ENCODE results near the gene LRBA.
"Not testable (repeated sequence)": the region's sequence is repeated elsewhere in the genome, so short reads cannot be mapped to it uniquely, and the experiment has no call there.

LRBA gene

DNA sequence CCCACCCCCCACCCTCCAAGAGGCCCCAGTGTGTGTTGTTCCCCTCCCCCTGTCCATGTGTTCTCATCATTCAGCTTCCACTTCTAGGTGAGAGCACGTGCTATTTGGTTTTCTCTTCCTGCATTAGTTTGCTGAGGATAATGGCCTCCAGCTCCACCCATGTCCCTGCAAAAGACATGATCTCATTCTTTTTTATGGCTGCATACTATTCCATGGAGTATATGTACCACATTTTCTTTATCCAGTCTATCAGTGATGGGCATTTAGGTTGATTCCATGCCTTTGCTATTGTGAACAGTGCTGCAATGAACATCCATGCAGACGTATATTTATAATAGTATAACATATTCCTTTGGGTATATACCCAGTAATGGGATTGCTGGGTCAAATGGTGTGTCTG lies 628.7 kb downstream of the LRBA start:
- not testable (repeated sequence) for DNase-seq

- DNase-seq: no peak
These were observed 629.5 kb downstream of the LRBA start for GRCh38 chr4:150385606-150386005.

DNA sequence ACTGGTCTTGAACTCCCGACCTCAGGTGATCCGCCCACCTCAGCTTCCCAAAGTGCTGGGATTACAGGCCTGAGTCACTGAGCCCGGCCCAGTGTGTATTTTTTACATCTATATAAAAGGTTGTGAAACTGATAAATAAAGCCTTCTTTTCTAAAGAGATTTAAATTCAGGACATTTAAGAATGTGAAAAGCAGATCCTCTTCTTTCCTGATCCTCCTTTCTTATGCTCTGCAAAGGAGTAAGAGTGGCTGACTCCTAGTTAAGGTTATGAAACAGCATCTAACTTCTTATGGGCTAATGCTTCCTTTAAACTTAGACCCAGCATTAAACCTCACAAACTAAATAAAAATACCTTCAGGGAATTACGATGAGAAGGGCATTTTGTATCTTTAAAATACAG lies 630.8 kb downstream of the LRBA start:
- no peak for DNase-seq

DNA sequence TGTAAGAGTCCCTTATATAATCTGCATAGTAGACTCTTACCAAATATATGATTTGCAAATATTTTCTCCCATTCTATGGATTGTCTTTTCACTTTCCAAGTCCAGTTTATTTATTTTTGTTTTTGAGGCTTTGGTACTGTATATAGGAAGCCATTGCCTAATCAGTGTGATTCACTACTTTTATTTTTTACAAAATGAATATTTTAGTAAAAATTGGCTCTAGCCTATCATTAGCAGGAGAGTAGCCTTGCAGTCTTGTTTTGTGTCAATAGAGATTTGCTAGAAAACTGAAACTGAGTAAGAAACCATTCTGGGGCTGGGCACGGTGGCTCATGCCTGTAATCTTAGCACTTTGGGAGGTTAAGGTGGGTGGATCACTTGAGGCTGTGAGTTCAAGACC lies 633.1 kb downstream of the LRBA start:
- DNase-seq: no peak

DNA sequence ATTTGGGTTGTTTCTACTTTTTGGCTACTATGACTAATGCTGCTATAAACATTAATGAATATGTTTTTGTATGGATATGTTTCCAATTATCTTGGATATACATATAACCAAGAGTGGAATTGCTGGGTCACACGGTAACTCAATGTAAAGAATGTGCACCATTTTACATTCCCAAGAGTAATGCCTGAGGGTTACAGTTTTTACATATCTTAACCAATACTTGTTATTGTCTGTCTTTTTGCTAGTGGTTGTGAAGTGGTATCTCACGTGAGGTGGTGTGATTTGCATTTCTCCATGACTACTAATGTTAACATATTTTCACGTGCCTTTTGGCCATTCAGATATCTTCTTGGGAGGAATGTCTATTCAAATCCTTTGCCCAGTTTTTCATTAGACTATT lies 633.5 kb downstream of the LRBA start:
- no peak for DNase-seq

- DNase-seq: no peak
These were observed 634.0 kb downstream of the LRBA start for GRCh38 chr4:150381036-150381435.

GRCh38 chr4:150379454-150379853 lies 635.6 kb downstream of the LRBA start:
- no peak for DNase-seq

DNA sequence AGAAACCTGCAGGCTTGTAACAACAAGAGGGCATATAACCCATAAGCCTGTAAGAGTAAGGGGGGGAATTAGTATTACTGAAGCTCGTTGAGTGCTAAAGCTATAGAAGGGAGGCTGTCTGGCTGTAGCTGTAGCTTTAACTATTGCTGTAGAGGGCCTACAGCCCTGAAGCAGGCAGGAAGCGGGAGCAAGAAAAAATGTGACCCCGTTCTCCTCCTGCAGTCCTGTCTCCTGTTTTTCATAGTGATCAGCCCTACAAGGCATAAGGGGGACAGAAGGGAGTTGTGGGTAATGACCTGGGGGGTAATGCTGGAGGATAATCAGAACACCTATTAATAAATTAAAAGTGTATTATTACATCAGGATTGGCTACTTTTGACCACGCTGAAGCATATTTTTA lies 640.1 kb downstream of the LRBA start:
- DNase-seq: no peak

DNA sequence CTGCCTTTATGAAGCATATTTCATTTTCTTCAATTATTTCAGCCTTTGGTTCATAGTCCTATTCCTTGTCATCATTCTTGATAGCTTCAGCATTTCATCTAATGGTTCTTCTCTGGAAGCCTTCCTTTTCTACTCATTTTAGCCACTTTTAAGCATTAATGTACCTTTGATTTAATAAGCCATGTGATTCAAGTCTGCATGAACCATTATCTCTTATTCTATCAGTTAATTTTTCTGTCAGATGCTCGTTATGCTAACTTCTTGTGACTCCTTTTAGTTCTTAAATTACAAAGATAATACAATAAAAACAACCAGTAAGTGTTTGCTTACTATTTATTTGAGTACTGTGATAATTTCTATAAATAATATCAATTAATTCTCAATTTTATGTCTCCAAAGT lies 643.2 kb downstream of the LRBA start:
- no peak for DNase-seq

GRCh38 chr4:150369434-150370380 lies 645.4 kb downstream of the LRBA start:
- no peak for DNase-seq

DNA sequence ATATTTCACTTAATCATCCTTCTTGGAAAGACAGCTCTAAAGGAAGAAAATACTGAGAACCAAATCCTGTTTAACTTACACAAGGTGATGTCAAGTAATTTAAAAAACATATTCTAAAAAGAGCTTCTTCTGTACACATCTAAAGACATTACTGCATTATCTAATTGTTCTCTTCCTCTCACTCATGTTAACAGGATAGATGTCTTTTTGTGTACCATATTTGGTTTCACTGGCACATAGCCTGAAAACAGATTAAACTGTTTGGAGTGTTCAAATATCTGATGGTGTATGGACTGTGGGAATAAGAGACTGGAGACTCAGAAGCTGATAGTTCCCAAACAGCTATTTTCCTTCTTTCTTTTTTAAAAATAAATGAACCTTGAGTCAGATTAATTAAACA lies 646.4 kb downstream of the LRBA start:
- DNase-seq: no peak

DNA sequence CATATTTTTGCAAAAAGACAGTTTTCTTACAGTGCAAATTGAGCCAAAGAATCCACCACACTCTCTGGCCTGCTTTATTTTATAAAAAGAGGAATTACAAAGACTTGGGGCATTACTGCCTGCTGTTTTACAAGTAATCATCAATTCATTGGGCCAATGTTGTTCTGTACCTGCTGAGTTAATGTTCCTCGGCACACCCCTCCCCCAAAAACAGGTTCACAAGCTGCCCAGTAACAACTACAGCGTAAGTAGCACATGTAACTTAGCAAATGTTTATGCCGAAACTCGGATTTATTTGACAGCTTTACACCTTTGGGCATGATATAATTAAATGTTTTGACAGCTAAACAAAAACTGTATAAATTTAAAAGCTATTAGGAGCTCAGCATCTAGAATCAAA lies 647.8 kb downstream of the LRBA start:
- no peak for DNase-seq

DNA sequence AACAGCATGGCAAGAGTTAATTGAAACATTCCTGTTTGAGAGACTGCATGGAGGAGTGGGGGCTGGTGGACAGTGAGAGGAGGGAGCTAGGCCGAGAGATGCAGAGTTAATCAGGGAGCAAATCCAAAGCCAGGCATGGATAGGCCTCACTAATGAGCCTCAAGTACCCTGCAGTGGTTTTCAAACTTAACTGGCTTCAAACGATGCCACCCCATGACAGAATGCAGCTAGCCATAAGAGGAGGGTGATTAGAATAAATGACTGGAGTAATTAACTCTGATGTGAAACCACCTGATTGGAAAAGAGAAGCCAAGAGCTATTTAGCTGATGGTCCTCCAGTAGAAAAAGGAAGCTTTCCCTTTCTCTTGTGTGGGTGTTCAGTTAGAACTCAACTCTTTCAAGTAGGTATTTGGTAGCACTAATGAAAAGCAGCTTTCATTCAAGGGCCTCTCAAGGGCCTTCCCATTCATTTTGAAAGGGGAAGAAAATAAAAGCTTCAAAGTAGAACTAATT lies 648.5 kb downstream of the LRBA start:
- no peak for DNase-seq

DNA sequence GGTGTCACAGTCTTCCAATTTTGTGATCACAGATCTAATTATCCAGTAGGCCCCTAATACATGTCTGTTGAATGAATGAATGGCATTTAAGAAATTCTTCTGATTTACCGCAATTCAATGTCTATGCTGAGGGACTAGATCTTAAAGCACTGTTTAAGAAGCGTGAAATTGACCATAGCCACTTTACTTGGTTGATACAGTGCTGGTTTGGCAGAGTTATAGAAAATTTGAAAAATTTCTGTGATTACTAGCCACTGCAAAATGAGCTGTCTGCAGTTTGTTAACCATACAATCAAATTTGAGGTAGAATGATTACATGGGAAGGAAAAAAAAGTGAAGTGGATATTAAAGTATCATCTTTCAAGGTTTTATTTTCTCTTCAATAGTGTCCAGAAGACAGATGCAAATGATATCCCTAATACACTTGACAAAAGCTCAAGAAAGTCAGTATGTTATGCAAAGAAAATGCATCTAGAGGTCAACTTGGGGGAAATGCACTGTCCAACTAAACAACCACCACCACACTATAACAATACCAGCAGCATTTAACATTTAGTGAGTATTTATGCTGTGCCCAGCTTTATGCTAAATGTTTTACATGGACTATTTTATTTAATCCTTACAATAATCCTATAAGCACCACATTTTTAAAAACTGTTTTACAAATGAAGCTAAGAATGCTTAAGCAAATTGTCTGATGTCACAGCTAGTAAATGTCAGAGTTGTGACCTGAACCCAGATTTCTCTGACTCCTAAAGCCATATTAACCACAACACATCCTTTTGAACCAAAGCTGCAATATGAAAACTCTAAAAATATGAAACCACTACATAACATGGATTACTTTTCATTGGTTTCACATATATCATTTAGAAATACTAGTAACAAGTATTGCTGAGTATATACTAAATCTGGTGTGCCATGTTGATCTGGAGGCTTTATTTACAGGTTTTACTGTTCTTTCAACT lies 651.1 kb downstream of the LRBA start:
- no peak for DNase-seq

GRCh38 chr4:150358691-150359090 lies 656.4 kb downstream of the LRBA start:
- DNase-seq: no peak

DNA sequence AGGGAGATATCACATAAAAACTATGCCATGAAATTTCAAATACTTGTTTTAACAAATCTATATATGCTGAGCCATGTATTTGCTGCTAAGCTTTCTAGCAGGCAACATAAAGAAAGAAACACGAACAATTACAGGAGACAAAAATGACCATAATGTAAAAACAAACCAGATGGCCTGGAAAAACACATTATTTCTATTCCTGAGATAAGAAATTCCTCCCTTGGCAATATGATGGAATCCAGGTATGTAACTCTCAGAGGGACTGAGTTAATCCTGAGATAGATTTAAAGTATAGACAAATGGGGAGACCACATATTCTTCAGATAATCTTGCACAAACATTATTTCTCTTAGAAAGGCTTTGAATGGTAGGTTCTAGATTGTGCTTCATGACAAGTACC lies 657.3 kb downstream of the LRBA start:
- DNase-seq: no peak

DNA sequence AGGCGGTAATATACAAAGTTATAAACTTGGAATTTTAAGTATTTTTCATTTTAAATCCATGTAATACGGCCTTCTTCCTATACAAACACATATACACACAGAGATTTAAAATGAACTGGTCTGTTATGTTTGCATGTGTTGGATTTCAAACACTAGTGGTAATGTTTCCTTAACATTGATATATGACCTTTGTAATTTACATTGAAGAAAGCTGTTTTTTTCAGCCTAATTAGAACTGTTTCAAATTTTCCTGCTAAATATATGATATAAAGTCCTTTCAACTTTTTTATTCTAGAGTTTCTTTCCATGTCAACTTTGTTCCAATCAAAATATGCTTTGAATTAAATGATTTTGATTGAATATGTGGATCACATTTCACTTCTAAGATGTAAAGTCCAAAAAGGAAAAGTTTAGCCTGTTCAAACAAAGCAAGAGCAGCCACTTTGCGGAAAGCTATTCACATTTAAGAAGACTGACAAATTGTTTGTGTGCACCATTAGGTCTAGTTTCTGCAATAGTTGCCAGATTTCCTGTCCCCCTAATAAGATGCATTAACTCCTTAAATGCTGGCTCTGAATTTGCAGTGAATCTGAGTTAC lies 659.1 kb downstream of the LRBA start:
- DNase-seq: no peak

- no peak for DNase-seq
These were observed 659.7 kb downstream of the LRBA start for GRCh38 chr4:150355418-150355817.

DNA sequence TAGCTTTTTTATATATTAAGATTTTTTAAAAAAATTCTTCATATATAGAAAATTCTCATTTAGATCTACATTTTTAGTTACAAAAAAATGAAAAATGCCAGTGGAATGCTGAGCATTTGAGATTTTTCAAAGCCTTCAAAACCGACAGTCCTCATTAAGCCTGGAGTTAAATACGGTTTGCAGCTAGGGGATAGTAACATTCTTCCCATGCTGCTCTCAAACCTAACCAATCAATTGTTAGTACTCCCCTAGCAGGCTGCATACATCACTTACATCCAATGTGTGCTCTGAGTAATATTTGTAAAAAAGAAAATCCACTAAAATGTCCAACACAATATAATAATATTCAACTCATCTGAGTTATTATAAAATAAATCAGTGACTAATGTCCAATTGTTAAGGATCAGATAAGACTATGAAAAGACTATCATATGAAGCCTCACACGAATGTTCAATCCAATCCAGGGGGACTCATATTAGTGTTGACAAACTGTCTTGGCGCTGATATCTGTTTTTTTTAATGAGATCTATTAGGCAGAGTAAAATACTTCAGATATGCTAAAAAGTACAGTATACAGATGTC lies 660.8 kb downstream of the LRBA start:
- no peak for DNase-seq

DNA sequence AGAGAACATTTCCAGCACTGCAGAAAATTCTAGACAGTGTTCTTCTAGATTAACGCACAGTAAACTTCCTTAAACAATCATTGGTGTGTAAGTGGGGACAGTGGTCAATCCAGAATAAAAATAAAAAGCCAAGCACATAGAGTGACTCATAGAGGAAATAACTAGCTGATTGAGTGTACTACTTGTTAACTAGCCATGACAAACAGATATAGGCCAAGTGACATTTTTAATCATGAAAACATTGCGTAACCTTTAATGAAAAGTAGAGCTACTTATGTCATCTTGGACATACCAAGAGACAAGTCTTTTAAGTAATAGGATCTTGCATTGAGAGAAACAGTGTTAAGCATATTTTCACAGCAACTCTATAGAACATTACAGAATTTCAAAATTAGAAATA lies 667.0 kb downstream of the LRBA start:
- no peak for DNase-seq

DNA sequence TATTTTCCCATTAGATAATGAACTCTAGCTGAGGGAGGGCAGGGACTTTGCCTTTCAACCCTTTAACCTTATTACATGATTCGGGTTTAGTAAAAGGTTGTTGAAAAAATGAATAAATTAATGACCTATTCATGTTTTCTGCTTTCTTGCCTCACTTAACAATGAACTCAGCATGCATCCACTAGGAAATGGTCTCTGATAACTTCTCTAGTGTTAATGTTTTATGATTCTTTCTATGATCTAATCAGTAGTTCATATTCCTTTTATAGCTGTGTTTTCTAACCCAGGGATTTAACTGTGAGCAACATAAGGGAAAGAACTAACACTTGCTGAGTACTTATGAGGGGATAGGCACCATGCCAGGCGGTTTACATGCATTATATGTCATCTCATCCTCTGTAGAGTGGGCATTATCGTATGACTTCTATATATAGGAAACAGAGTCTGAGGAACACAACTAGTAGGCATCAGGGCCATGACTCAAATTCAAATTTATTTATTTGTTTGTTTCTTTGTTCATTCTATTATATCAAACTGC lies 669.8 kb downstream of the LRBA start:
- no peak for DNase-seq

DNA sequence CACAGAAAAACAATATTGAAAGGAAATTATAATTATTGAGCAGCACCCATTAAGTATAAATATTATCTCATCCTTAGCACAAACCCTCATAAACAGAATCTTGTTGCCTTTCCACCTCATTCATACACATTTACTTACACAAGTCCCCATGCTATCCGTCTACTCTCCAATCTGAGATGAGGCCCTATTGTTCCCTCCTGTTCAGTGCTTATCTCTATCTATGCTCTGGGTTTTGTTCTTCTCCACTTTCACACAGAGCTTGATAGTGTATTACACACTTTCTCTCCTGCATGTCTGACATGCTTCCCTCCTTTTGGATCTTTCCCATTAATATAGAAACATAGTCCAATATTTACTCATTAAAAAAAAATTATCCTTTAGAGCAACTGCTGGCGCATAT lies 671.3 kb downstream of the LRBA start:
- DNase-seq: no peak
